ENCODE results near the gene SMYD4. TPM values are rescaled to one million over a fixed set of nuclear protein-coding genes. Genes with fewer than 3 reads are reported as not detected.
"Not testable (repeated sequence)": the region's sequence is repeated elsewhere in the genome, so short reads cannot be mapped to it uniquely, and the experiment has no call there.

SMYD4 gene
- total and polyA plus RNA-seq, 9 of the 15 experiments (the other 6 are each of a cell fraction or from before 2014, with no cell fraction given): 1.3 to 10.2 (median 6.7) TPM

DNA sequence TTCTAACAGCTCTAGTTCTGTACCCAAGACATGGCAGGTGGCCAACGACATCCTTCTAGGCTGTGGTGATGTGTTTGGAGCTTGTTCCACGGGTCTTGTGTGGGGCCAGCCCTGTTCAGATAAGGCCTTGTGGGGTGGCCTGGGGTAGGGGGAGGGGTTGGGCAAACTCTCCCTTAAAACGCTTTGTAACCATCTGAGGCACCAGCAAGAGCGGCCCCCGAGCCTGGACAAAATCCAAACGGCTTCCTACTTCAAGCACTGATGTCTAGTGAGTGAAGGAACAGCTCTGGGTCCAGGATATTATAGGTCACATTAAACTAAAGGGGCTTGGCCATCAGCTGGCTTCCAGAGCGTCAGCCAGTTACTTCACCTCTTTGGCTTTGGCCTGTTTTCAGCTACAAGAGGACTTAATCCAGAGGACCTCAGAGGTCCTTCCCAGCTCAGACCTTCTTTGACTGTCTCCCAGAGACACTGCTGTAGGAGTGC lies 56.0 kb downstream of the SMYD4 start:
- ChIA-PET POLR2A (interaction anchor here (1.1 to 3.4 kb wide), 3 partner anchors 11 to 56 kb away, joined by 3 to 21 read pairs (median 4); partner anchors contain the start of gene SERPINF1), CTCF (ENCODE audit: low intra/inter-chr PET ratio) (no interaction called here)
- 10% methylated on average over 7 of the region's 7 CpGs for WGBS (ENCODE audit: insufficient coverage, low coverage, missing lambda C conversion rate)
- 0 out of 4 replicates have a peak overlapping the region, but pooled peaks of 1 of the 2 experiments have one; percentile 68 for H3K9ac ChIP-seq (ENCODE audit: insufficient read depth in 1 of 2, low read depth in 2 of 2, low read length in 2 of 2)
- DNase-seq (ENCODE audit: extremely low read depth in 1 of 4, low spot score in 3 of 4) (peak; percentile 33 to 60 (median 52)), ATAC-seq (peak; percentile 69), FAIRE-seq (peak; percentile 32)
- no peaks in the 10 kb centered on the region for H3K79me2 ChIP-seq (ENCODE audit: control insufficient read depth, insufficient read depth, low read length)
- in situ Hi-C loops (cut with MboI) (no loop called here), intact Hi-C loops (cut with micrococcal nuclease) (no loop called here)
- no peaks in the 10 kb centered on the region; the same call in 1 of the 2 replicates for H4K20me1 ChIP-seq (replicated peaks; ENCODE audit: control insufficient read depth, insufficient read depth, low read length)
- no peaks in the 10 kb centered on the region for H3K9me3 ChIP-seq (replicated peaks; ENCODE audit: control insufficient read depth, insufficient read depth, low read depth, low read length)
- H2AFZ ChIP-seq (ENCODE audit: low read depth, low read length): no peak overlapping the region
- H3K27ac ChIP-seq (ENCODE audit: extremely low read depth, low read depth, low read length): peak overlapping the region; percentile 3; the same call in 1 of the 3 replicates
- peaks cover 4 to 12% of the 10 kb centered on the region in 2 experiments; a peak in 3 of 5 replicates for H3K4me1 ChIP-seq (replicated peaks in 1 of 2; ENCODE audit: control insufficient read depth in 2 of 2, insufficient read depth in 2 of 2, low read length in 2 of 2)
- H3K4me3 ChIP-seq: no peak overlapping the region
- no peaks in the 10 kb centered on the region for H3K27me3 ChIP-seq (ENCODE audit: control insufficient read depth in 2 of 2, insufficient read depth in 2 of 2, low read length in 2 of 2)
- TF ChIP-seq MAFF (IDR thresholded peaks at IDR 0.05; ENCODE audit: low read length) (no peak), NFIC (IDR thresholded peaks at IDR 0.05) (peak; percentile 73), CBFA2T3 (IDR thresholded peaks at IDR 0.05) (peak; percentile 18)
- H3K4me2 ChIP-seq (ENCODE audit: insufficient read depth, low read length): no peak overlapping the region
- peaks cover 51% of the 10 kb centered on the region for H3K36me3 ChIP-seq (ENCODE audit: control insufficient read depth, insufficient read depth, low read length)
- no TSS peak for BruUV-seq (replicated peaks)
- H3K9me1 ChIP-seq (ENCODE audit: control insufficient read depth, insufficient read depth, low read length): no peaks in the 10 kb centered on the region

DNA sequence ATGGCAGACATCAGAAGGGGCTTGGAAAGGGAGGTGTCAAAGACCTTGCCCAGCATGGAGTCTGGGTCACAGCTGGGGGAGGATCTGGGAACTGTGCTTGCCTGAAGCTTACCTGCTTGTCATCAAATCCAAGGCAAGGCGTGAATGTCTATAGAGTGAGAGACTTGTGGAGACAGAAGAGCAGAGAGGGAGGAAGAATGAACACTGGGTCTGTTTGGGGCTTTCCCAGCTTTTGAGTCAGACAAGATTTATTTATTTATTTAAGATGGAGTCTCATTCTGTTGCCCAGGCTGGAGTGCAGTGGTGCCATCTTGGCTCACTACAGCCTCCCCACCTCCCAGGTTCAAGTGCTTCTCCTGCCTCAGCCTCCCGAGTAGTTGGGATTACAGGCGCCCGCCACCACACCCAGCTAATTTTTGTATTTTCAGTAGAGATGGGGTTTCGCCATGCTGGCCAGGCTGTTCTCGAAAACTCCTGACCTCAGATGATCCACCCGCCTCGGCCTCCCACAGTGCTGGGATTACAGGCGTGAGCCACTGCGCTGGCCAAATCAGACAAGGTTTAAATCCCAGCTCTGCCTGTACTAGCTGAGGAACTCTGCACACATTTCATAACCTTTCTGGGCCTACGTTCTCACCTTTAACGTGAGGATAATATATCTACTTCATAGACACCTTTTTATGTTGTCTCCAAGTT lies 56.6 kb downstream of the SMYD4 start:
- H3K79me2 ChIP-seq (ENCODE audit: control insufficient read depth, insufficient read depth, low read length); DNase-seq (ENCODE audit: extremely low read depth in 1 of 4, low spot score in 3 of 4); H3K9me1 ChIP-seq (ENCODE audit: control insufficient read depth, insufficient read depth, low read length); in situ Hi-C loops (cut with MboI); H2AFZ ChIP-seq (ENCODE audit: low read depth, low read length); FAIRE-seq; CTCF ChIA-PET (ENCODE audit: low intra/inter-chr PET ratio); intact Hi-C loops (cut with micrococcal nuclease); H3K27me3 ChIP-seq (ENCODE audit: control insufficient read depth in 2 of 2, insufficient read depth in 2 of 2, low read length in 2 of 2); H3K9me3 ChIP-seq (replicated peaks; ENCODE audit: control insufficient read depth, insufficient read depth, low read depth, low read length); H3K4me2 ChIP-seq (ENCODE audit: insufficient read depth, low read length); H3K4me3 ChIP-seq; H4K20me1 ChIP-seq (replicated peaks; ENCODE audit: control insufficient read depth, insufficient read depth, low read length); BruUV-seq (replicated peaks): not testable (repeated sequence)
- Histone ChIP-seq H3K27ac (ENCODE audit: extremely low read depth, low read depth, low read length) (peak overlapping the region; percentile 3; the same call in 1 of the 3 replicates), H3K4me1 (replicated peaks in 1 of 2; ENCODE audit: control insufficient read depth in 2 of 2, insufficient read depth in 2 of 2, low read length in 2 of 2) (peaks cover 4 to 12% of the 10 kb centered on the region in 2 experiments; a peak in 3 of 5 replicates), H3K36me3 (ENCODE audit: control insufficient read depth, insufficient read depth, low read length) (peaks cover 45% of the 10 kb centered on the region), H3K9ac (ENCODE audit: insufficient read depth in 1 of 2, low read depth in 2 of 2, low read length in 2 of 2) (0 out of 4 replicates have a peak overlapping the region, but pooled peaks of 1 of the 2 experiments have one; percentile 68)
- POLR2A ChIA-PET: interaction anchor here (1.1 to 3.4 kb wide), 3 partner anchors 10 to 56 kb away, joined by 3 to 21 read pairs (median 4); partner anchors contain the start of gene SERPINF1
- peak in 1 of 2 experiments; percentile 47; a peak in 2 of 4 replicates for TF ChIP-seq KDM1A (IDR thresholded peaks at IDR 0.05)
- peak; percentile 39 for ATAC-seq
- 45% methylated on average over 10 of the region's 12 CpGs for WGBS (ENCODE audit: insufficient coverage, low coverage, missing lambda C conversion rate)

Data from K562 (cell line).